ENCODE results near the gene NACC2.

NACC2 gene

GRCh38 chr9:136100700-136101614 lies 5.9 kb upstream of the NACC2 start:
- Histone ChIP-seq H3F3A (ENCODE audit: insufficient read depth, low read length) (no peaks in the 10 kb centered on the region), H3K9ac (ENCODE audit: low read length) (no peak overlapping the region), H3K27ac (ENCODE audit: low read length) (no peak overlapping the region), H4K20me1 (ENCODE audit: insufficient read depth, low read length) (no peaks in the 10 kb centered on the region), H3K36me3 (replicated peaks; ENCODE audit: insufficient read depth, low read length) (no peaks in the 10 kb centered on the region), H3K9me2 (replicated peaks; ENCODE audit: insufficient read depth, low read length) (no peaks in the 10 kb centered on the region), H3K9me3 (replicated peaks; ENCODE audit: insufficient read depth, low read length) (no peaks in the 10 kb centered on the region), H3K4me3 (ENCODE audit: low read length) (no peak overlapping the region), H3K4me1 (ENCODE audit: low read length) (peaks cover 12% of the 10 kb centered on the region), H3K27me3 (replicated peaks; ENCODE audit: insufficient read depth, low read length) (peaks cover 79% of the 10 kb centered on the region), H2AFZ (ENCODE audit: low read length) (no peak overlapping the region), H3K79me2 (ENCODE audit: low read length) (no peaks in the 10 kb centered on the region), H3K4me2 (ENCODE audit: low read depth, low read length) (no peak overlapping the region)
- TF ChIP-seq, protein P1, sequence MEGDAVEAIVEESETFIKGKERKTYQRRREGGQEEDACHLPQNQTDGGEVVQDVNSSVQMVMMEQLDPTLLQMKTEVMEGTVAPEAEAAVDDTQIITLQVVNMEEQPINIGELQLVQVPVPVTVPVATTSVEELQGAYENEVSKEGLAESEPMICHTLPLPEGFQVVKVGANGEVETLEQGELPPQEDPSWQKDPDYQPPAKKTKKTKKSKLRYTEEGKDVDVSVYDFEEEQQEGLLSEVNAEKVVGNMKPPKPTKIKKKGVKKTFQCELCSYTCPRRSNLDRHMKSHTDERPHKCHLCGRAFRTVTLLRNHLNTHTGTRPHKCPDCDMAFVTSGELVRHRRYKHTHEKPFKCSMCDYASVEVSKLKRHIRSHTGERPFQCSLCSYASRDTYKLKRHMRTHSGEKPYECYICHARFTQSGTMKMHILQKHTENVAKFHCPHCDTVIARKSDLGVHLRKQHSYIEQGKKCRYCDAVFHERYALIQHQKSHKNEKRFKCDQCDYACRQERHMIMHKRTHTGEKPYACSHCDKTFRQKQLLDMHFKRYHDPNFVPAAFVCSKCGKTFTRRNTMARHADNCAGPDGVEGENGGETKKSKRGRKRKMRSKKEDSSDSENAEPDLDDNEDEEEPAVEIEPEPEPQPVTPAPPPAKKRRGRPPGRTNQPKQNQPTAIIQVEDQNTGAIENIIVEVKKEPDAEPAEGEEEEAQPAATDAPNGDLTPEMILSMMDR (IDR thresholded peaks at IDR 0.05; ENCODE audit: low read length): no peak
- no peak for TF ChIP-seq EZH2phosphoT487 (IDR thresholded peaks at IDR 0.05; ENCODE audit: low read length)
- no peak for DNase-seq

DNA sequence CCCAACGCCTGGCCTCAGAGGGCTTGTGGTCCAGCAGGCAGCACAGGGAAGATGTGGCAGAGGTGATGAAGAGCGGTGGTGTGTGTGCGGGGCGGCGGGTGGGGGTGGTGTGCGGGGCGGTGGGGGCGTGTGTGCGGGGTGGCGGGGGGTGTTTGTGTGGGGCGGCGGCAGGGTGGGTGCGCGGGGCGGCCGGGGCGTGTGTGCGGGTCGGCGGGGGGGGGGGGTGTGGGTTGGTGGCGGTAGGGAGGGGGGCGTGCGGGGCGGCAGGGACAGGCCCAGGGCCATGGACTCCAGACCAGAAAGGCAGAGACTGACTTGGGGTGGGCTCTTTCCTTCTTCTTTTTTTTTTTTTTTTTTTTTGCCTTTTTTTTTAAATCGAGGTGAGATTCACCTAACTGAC lies 4.5 kb upstream of the NACC2 start:
- Histone ChIP-seq H3K9me2 (replicated peaks; ENCODE audit: insufficient read depth, low read length) (no peaks in the 10 kb centered on the region), H3K36me3 (replicated peaks; ENCODE audit: insufficient read depth, low read length) (no peaks in the 10 kb centered on the region), H3K9ac (ENCODE audit: low read length) (no peak overlapping the region), H4K20me1 (ENCODE audit: insufficient read depth, low read length) (no peaks in the 10 kb centered on the region), H3F3A (ENCODE audit: insufficient read depth, low read length) (no peaks in the 10 kb centered on the region), H3K9me3 (replicated peaks; ENCODE audit: insufficient read depth, low read length) (no peaks in the 10 kb centered on the region), H3K27ac (ENCODE audit: low read length) (no peak overlapping the region), H3K27me3 (replicated peaks; ENCODE audit: insufficient read depth, low read length) (peaks cover 71% of the 10 kb centered on the region), H3K79me2 (ENCODE audit: low read length) (no peaks in the 10 kb centered on the region), H3K4me1 (ENCODE audit: low read length) (peaks cover 1% of the 10 kb centered on the region), H3K4me3 (ENCODE audit: low read length) (no peak overlapping the region), H3K4me2 (ENCODE audit: low read depth, low read length) (no peak overlapping the region), H2AFZ (ENCODE audit: low read length) (no peak overlapping the region)
- TF ChIP-seq EZH2 (optimal IDR thresholded peaks at IDR 0.05; ENCODE audit: low read depth, low read length) (no peak), EZH2phosphoT487 (IDR thresholded peaks at IDR 0.05; ENCODE audit: low read length) (no peak)
- TF ChIP-seq, protein P1 (IDR thresholded peaks at IDR 0.05; ENCODE audit: low read length): no peak
- no peak for DNase-seq

- Histone ChIP-seq H3K4me2 (ENCODE audit: low read depth, low read length) (no peak overlapping the region), H2AFZ (ENCODE audit: low read length) (no peak overlapping the region), H3K4me1 (ENCODE audit: low read length) (no peaks in the 10 kb centered on the region)
Observed at GRCh38 chr9:136098844-136099243, 3.8 kb upstream of the NACC2 start.

More at GRCh38 chr9:136098844-136099243, 3.8 kb upstream of the NACC2 start:
- no peak for DNase-seq
- Histone ChIP-seq H3K79me2 (ENCODE audit: low read length) (no peaks in the 10 kb centered on the region), H3F3A (ENCODE audit: insufficient read depth, low read length) (no peaks in the 10 kb centered on the region), H4K20me1 (ENCODE audit: insufficient read depth, low read length) (no peaks in the 10 kb centered on the region), H3K4me3 (ENCODE audit: low read length) (no peak overlapping the region), H3K9ac (ENCODE audit: low read length) (no peak overlapping the region), H3K27me3 (replicated peaks; ENCODE audit: insufficient read depth, low read length) (peaks cover 74% of the 10 kb centered on the region), H3K9me3 (replicated peaks; ENCODE audit: insufficient read depth, low read length) (no peaks in the 10 kb centered on the region), H3K36me3 (replicated peaks; ENCODE audit: insufficient read depth, low read length) (no peaks in the 10 kb centered on the region), H3K27ac (ENCODE audit: low read length) (no peak overlapping the region), H3K9me2 (replicated peaks; ENCODE audit: insufficient read depth, low read length) (no peaks in the 10 kb centered on the region)
- TF ChIP-seq, protein P1 (IDR thresholded peaks at IDR 0.05; ENCODE audit: low read length): no peak
- TF ChIP-seq EZH2 (optimal IDR thresholded peaks at IDR 0.05; ENCODE audit: low read depth, low read length) (no peak), EZH2phosphoT487 (IDR thresholded peaks at IDR 0.05; ENCODE audit: low read length) (no peak)

All from MM.1S (cell line).